Hair follicle dermal papilla cell (primary cell): ENCODE data around the gene MMP24. TPM values are rescaled to one million over a fixed set of nuclear protein-coding genes. Genes with fewer than 3 reads are reported as not detected.

Source experiments
- small RNA-seq: library from RNA; depleted of rRNA; stranded (forward); fragments of <200 nt; gene quantifications from one replicate; pipeline ENCODE3, GENCODE V24; 2012
- total RNA-seq: library from RNA; depleted of rRNA; stranded (reverse); fragments of >200 nt; gene quantifications from 2 replicates; pipeline ENCODE4 v1.2.3, GENCODE V29; 2012

Gene MMP24
- 0.73 and 0.81 TPM in 2 replicates for total RNA-seq

GRCh38 chr20:35226126-35226883, at the start of gene MMP24:
Gene MMP24, plus strand, starts transcription at chr20:35226690. Its CDS starts 49 bp downstream, at chr20:35226739.

GRCh38 chr20:35277531-35278395, 51.3 kb downstream of the MMP24 start, which contains the start of gene MMP24OS:
Gene MMP24OS, minus strand, starts transcription at chr20:35278122. Its CDS starts 193 bp downstream, at chr20:35277929.

GRCh38 chr20:35284267-35284991, 57.9 kb downstream of the MMP24 start, which contains the start of gene EIF6:
Gene EIF6, minus strand, starts transcription at chr20:35284772. Its CDS starts 285 bp downstream, at chr20:35284487.

GRCh38 chr20:35291654-35292503, 65.4 kb downstream of the MMP24 start, which contains the start of gene FAM83C:
Gene FAM83C, minus strand, starts transcription at chr20:35292425. Its CDS starts 121 bp downstream, at chr20:35292304.

Small RNA genes lying within 50 kb of the gene (small RNA-seq; reads per million reads assigned to genes)
- gene MT1P3 (not detected), gene RNA5SP483 (not detected)

Other genes with a start within 250 kb of the MMP24 start
- 114 TPM in 2 replicates for gene TRPC4AP, start 133.9 kb upstream of the MMP24 start, total RNA-seq
- 33.8 and 37.4 TPM in 2 replicates for gene EDEM2, start 79.4 kb upstream of the MMP24 start, total RNA-seq
- 21.7 and 24.2 TPM in 2 replicates for gene PROCR, start 54.6 kb upstream of the MMP24 start, total RNA-seq
- 32.7 and 39.8 TPM in 2 replicates for gene MMP24OS, start 51.4 kb downstream of the MMP24 start, total RNA-seq
- gene EIF6, start 58.1 kb downstream of the MMP24 start, total RNA-seq, result 97.8 and 106 TPM in 2 replicates
- under 0.01 TPM in 1 of 2 replicates, not detected in the other for gene FAM83C, start 65.7 kb downstream of the MMP24 start, total RNA-seq
- gene UQCC1, start 185.3 kb downstream of the MMP24 start, total RNA-seq, result 21.1 and 33.4 TPM in 2 replicates
- gene GDF5, start 211.5 kb downstream of the MMP24 start, total RNA-seq, result 39.0 and 61.7 TPM in 2 replicates
- 24.2 and 35.7 TPM in 2 replicates for gene CEP250, start 228.9 kb downstream of the MMP24 start, total RNA-seq